HG03060 (cell line): ENCODE data around the gene RMP24.
"Not testable (repeated sequence)": the region's sequence is repeated elsewhere in the genome, so short reads cannot be mapped to it uniquely, and the experiment has no call there.

Source experiments
- ATAC-seq: cut with Tn5 transposase; IDR thresholded peaks from one replicate; pipeline ENCODE4 v1.9.1; 2021; ENCODE audit warnings: low read depth, moderate number of reproducible peaks; ENCODE audit not compliant: unreplicated experiment

RMP24 gene

DNA sequence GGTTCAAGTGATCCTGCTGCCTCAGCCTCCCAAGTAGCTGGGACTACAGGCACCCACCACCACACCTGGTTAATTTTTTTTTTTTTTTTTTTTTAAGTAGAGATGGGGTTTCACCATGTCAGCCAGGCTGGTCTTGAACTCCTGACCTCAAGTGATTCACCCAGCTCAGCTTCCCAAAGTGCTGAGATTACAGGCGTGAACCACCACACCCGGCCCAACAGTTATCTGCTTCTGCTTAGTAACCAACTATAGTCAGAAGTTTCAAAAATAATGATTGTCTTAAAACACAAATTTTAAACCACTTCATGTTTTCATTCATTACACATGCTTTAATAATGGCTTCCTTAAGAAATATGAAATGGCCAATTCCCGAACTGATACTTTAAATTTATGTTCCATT, 51.8 kb downstream of the RMP24 start:
- not testable (repeated sequence) for ATAC-seq

DNA sequence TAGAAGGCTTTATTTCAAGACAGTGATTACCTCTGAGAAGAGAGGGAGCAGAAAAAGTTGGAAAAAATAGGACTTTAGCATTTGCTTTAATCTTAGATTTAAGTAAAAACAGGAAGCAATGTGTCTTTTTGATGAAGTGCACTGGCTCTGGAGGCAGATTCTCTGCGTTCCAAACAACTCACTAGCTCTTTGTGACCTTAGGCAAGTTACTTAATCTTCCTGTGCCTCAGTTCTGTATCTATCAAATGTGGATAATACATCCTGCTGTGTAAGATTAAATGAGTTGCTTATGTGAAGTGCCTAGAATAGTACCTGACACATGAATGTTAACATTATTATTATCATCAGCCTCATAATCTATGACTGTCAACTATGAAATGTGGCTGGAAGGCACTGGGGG, 52.5 kb downstream of the RMP24 start:
- no peak for ATAC-seq

DNA sequence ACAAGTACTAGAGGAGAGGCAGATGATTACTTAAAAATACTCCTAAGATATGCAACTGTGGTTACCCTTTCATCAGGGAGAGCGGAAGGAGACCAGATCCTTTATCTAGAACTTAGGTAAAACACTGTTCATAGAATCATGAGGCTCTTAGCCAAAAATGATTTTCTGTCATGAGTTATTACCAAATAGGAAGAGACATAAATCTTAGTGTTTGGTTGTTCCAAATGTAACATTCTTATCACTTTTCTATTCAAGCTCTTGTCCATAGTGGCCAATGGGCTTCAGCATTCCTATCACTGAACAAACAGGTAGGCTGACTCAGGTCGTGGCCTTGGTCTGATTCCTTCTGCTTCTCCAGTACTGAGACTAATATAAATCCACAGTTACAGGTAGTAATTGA, 56.4 kb downstream of the RMP24 start:
- no peak for ATAC-seq
